Cardiac fibroblast (primary cell): Measurements from ENCODE around the gene PCSK2.

Experiments
- DNase-seq, 2 donors: peaks; one replicate each; pipeline versions ENCODE4 v3.0.0 to v3.0.0-alpha.2; 2010; ENCODE audit warnings: low read depth in 2 of 2
- H3K4me3 ChIP-seq, 2 donors: replicated peaks in 1 of 2; 1 replicate in 1 of 2; 2 replicates in 1 of 2; pipeline ENCODE4 v1.5.1; 2011; ENCODE audit warnings: low read depth in 2 of 2, low read length in 2 of 2, mild to moderate bottlenecking in 2 of 2, moderate library complexity in 1 of 2
- TF ChIP-seq, protein P1 (sequence below): IDR thresholded peaks from one replicate; pipeline ENCODE4 v1.5.1; 2011; ENCODE audit warnings: low read depth, mild to moderate bottlenecking, low read length, inconsistent platforms

Gene PCSK2

DNA sequence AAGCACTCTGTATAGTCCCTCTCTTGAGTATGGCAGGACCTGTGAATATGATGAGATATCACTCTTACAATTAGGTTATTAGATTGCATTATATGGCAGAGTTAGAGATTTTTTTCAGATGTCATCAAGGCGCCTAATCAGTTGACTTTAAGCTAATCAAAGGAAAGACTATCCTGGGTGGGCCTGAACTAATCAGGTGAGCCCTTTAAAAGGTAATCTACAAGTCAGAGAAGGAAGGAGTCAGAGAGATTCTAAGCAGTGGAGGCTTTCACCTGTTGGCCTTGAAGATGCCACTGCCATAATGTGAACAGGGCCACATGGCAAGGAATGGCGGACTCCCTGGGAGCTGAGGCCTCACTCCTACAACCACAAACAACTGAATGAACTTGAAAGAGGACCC lies 152.8 kb downstream of the PCSK2 start:
- TF ChIP-seq, protein P1, sequence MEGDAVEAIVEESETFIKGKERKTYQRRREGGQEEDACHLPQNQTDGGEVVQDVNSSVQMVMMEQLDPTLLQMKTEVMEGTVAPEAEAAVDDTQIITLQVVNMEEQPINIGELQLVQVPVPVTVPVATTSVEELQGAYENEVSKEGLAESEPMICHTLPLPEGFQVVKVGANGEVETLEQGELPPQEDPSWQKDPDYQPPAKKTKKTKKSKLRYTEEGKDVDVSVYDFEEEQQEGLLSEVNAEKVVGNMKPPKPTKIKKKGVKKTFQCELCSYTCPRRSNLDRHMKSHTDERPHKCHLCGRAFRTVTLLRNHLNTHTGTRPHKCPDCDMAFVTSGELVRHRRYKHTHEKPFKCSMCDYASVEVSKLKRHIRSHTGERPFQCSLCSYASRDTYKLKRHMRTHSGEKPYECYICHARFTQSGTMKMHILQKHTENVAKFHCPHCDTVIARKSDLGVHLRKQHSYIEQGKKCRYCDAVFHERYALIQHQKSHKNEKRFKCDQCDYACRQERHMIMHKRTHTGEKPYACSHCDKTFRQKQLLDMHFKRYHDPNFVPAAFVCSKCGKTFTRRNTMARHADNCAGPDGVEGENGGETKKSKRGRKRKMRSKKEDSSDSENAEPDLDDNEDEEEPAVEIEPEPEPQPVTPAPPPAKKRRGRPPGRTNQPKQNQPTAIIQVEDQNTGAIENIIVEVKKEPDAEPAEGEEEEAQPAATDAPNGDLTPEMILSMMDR: no peak
- no peak overlapping the region for H3K4me3 ChIP-seq
- no peak for DNase-seq

DNA sequence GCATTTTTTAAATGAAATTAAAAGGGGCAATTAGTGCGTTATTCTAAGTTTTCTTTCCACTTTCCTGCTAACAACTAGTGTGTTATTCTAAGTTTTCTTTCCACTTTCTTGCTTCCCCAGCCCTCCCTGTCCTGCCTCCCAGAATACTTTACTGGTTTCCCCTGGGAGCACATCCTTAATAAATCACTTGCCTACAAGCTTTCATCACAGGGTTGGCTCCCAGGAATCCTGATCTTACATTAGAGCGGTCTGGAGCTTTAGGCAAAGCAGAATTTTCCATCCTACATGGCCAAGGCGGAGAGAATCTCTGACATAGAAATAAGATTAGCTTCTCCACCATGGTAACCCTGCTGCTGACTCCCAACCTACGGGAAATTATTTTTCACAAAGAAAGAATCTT lies 154.0 kb downstream of the PCSK2 start:
- no peak for DNase-seq
- TF ChIP-seq, protein P1: no peak
- H3K4me3 ChIP-seq: no peak overlapping the region

DNA sequence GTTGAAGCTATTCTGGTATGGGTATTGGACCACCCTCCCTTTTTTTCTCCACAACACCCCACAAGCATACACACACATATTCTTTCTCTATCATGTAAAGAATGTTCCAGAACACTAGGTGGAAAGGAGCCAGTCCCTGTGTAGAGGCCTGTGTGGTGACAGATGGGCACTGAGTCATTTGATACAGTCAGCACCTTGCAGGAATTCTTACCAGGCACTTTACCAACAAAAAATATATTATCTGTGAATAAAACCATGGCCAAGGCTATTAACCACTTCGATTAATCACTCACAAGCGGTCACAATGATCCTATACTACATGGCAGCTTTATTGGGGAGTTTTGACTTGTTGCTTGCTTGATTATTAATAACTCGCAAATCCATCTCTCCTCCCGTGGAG lies 154.9 kb downstream of the PCSK2 start:
- no peak overlapping the region for H3K4me3 ChIP-seq
- DNase-seq: no peak
- TF ChIP-seq, protein P1: no peak

DNA sequence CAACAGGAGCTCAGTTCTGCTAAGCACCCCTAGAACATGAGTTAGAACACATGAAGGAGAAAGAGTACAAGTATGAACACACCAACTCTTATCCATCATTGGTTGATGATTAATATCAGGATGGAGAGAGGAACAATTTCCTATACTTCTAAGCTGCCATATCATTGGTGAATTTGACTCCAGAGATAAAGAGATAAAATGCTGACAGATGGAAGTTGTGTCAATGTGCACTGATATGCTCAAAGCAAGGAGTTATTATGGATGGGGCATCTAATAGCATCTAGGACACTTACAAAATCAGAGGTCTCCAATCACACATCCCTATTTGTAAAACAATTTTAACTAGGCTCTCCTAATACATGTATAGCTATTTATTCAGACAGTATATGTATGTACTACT lies 159.0 kb downstream of the PCSK2 start:
- no peak for DNase-seq
- TF ChIP-seq, protein P1: no peak
- H3K4me3 ChIP-seq: no peak overlapping the region

DNA sequence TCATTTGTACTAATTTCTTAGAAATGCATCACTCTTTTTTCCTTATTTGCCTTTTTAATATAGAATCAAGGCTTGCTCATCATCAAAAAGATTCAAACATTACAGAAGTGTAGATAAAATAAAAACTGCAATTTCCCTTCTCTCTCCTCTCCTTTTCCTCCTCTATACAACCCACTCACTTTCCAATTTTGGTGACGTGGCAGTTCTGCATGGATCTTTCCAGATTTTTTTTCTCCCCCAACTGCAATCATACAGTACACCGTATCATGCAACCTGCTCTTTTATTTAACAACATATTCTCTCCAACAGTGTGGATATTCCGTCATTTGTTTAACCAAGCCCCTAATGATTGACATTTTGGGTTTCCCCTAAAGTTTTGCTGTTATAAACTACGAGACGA lies 163.8 kb downstream of the PCSK2 start:
- H3K4me3 ChIP-seq: no peak overlapping the region
- TF ChIP-seq, protein P1: no peak
- DNase-seq: no peak

DNA sequence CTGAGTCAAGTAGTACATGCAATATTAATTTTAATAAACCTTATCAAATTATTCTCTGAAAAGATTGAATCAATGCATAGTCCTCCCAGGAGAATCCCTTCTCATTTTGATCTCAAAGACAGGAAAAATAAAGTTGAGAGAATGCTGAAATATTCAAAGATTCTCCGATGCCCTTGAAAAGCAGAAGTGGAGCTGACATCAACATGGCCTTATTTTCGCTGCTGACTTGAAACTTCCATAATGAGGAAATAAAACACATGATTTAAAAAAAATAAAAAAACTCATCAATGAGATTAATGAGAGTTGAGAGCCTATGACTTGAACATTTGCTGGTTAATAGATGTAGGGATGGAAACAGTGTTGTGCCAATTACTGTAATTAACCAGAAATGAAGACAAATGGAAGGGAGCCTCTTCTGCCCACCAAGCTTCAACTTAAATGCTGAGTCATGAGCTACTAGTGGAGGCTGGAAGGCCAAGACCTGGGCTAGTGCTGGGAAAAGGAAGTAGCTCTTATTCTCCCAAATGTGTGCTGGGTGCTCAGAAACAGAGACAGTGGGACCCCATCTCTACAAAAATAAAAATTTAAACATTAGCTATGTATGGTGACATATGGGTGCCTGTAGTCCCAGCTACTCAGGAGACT lies 164.4 kb downstream of the PCSK2 start:
- TF ChIP-seq, protein P1: no peak
- H3K4me3 ChIP-seq: no peak overlapping the region
- DNase-seq: no peak

DNA sequence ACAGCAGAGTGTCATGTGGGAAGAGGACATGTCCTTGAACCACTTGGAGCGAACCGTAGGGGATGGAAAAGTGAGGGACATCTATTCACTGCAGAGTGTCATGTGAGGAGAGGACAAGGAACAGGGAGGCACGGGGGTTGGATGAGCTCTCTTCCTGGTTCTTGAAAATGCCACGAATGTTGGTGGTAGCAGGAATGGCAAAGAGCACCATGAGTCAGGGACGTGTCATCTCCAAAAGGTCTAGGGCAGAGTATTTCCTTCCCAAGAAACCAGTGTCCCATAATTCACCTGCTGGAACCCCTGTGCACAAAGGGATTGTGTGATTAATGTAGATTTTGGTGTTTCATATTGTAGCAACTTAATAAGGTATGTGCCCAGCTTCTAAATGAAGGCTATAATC lies 167.6 kb downstream of the PCSK2 start:
- TF ChIP-seq, protein P1: no peak
- no peak overlapping the region for H3K4me3 ChIP-seq
- DNase-seq: no peak
